Skeletal muscle satellite cell (primary cell): Measurements from ENCODE around the gene SLC2A9.

Experiments
- H3K27me3 ChIP-seq: 2 replicates; pipeline ENCODE4 v1.7.0; 2013; ENCODE audit warnings: low read length; ENCODE audit not compliant: control insufficient read depth, insufficient read depth
- H3K36me3 ChIP-seq: 2 replicates; pipeline ENCODE4 v1.7.0; 2013; ENCODE audit warnings: mild to moderate bottlenecking, control low read depth, low read length; ENCODE audit not compliant: insufficient read depth
- H3K4me1 ChIP-seq: 2 replicates; pipeline ENCODE4 v1.7.0; 2013; ENCODE audit warnings: low read length; ENCODE audit not compliant: control insufficient read depth, insufficient read depth
- H3K4me2 ChIP-seq: 2 replicates; pipeline ENCODE4 v1.7.0; 2013; ENCODE audit warnings: mild to moderate bottlenecking, low read length
- H3K4me3 ChIP-seq: 2 replicates; pipeline ENCODE4 v1.7.0; 2013; ENCODE audit warnings: low read length
- H3K9ac ChIP-seq: 2 replicates; pipeline ENCODE4 v1.7.0; 2013; ENCODE audit warnings: mild to moderate bottlenecking, low read depth, low read length, moderate library complexity
- H3K9me3 ChIP-seq: replicated peaks from 2 replicates; pipeline ENCODE4 v1.7.0; 2013; ENCODE audit warnings: mild to moderate bottlenecking, control low read depth, low read length

The SLC2A9 gene

DNA sequence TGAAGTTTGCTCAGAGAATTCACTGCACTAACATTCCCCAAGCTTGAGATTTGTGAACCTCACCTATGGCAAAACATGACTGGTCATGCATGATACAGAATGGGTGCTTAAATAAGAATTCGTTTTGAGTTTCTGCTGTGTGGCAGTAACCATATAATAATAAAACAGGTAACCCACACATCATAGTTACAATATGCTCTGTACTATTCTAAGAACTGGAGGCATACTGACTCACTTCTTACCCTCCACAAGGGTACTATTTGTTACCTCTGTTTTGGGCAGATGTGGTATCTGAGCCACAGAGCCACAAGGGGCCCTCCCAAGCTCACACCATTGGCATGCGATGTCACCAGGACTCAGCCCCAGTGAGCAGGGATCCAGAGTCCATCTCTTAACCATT, 17.6 kb downstream of the SLC2A9 start:
- Histone ChIP-seq H3K9ac (no peak overlapping the region), H3K4me2 (no peak overlapping the region), H3K4me1 (peaks cover 32% of the 10 kb centered on the region), H3K36me3 (no peaks in the 10 kb centered on the region), H3K9me3 (no peaks in the 10 kb centered on the region), H3K4me3 (no peak overlapping the region), H3K27me3 (no peaks in the 10 kb centered on the region)

DNA sequence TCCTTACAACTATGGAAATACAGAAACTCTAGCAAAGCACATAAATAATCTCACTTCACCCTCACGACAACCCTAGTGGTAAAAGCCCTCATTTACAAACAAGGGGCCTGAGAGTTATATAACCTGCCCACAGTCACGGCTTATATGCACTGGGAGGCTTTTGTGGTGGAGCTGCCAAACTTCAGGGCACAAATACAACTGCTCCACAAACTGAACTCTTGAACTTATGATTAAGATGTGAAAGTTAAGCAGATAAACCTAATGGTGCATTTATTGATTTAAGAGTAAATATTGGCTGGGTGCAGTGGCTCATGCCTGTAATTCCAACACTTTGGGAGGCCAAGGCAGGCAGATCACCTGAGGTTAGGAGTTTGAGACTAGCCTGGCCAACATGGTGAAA, 19.0 kb downstream of the SLC2A9 start:
- no peak overlapping the region for H3K4me3 ChIP-seq
- no peak overlapping the region for H3K9ac ChIP-seq
- no peaks in the 10 kb centered on the region for H3K9me3 ChIP-seq
- H3K4me1 ChIP-seq: peaks cover 23% of the 10 kb centered on the region
- no peaks in the 10 kb centered on the region for H3K27me3 ChIP-seq
- no peaks in the 10 kb centered on the region for H3K36me3 ChIP-seq
- H3K4me2 ChIP-seq: no peak overlapping the region

DNA sequence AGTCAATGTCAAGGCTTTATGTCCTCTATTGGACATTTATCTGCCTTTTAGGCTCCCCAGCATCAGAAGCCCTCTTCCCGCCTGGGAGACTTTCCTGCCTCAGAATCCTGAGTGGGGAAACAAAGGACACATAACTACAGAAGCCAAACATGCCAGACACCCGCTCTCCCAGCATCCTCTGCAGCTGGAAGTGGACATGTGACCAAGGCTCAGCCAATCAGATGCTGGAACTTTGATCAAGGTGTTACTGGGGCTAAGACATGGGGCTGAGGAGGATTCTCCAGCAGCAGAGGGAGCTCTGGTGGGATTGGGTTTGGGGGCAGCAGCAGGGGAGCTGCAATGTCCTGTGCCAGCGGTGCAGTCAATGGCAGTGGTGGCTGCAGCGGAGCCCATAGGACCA, 19.5 kb downstream of the SLC2A9 start:
- H3K4me3 ChIP-seq: no peak overlapping the region
- peaks cover 23% of the 10 kb centered on the region for H3K4me1 ChIP-seq
- no peaks in the 10 kb centered on the region for H3K27me3 ChIP-seq
- H3K4me2 ChIP-seq: no peak overlapping the region
- no peaks in the 10 kb centered on the region for H3K36me3 ChIP-seq
- no peaks in the 10 kb centered on the region for H3K9me3 ChIP-seq
- no peak overlapping the region for H3K9ac ChIP-seq

DNA sequence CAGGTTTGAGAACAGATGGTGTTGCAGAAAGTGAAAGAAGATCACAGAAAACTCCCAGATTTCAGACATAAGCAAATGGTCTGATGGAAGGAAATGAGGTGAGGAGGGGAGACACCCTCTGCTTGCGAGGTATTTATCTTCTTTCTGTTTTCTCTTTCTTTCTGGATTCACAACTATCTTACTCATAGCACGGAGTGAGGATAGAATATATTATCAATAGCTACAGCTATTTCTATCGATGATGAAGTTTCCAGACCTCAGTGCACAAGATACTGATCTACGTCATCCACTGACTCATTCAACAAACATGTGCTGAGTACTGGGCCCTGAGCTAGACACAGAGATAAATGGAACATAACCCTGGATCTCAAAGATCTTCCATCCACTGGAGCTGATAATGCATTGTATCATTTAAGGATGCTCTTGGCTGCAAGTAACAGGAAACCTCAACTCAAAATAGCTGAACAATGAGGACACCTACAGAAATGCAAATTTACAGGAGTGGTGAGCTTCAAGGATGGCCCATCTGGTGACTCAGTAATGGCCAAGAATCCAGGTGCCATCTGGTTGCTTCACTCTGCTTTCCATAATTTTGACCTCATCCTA, 21.2 kb downstream of the SLC2A9 start:
- Histone ChIP-seq H3K4me1 (peaks cover 14% of the 10 kb centered on the region), H3K36me3 (no peaks in the 10 kb centered on the region), H3K9me3 (no peaks in the 10 kb centered on the region), H3K9ac (no peak overlapping the region), H3K27me3 (no peaks in the 10 kb centered on the region), H3K4me3 (no peak overlapping the region), H3K4me2 (no peak overlapping the region)

DNA sequence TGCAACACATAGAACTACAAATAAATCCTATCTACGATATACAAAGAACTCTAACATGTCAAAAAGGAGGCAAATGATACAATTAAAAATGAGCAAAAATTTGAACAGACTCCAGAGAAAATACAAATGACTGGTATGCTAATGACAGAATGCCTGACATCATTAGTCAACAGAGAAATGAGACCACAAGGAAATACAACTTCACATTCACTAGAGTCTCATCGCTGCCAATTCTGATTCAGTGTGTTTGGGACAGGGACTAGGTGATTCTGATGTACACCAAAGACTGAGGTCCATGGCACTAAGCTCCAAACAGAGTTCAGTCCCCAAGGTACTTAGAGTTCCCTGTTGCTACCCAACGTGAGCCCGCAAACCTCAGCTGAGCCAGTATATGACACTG, 23.4 kb downstream of the SLC2A9 start:
- Histone ChIP-seq H3K27me3 (no peaks in the 10 kb centered on the region), H3K36me3 (no peaks in the 10 kb centered on the region), H3K9ac (no peak overlapping the region)

DNA sequence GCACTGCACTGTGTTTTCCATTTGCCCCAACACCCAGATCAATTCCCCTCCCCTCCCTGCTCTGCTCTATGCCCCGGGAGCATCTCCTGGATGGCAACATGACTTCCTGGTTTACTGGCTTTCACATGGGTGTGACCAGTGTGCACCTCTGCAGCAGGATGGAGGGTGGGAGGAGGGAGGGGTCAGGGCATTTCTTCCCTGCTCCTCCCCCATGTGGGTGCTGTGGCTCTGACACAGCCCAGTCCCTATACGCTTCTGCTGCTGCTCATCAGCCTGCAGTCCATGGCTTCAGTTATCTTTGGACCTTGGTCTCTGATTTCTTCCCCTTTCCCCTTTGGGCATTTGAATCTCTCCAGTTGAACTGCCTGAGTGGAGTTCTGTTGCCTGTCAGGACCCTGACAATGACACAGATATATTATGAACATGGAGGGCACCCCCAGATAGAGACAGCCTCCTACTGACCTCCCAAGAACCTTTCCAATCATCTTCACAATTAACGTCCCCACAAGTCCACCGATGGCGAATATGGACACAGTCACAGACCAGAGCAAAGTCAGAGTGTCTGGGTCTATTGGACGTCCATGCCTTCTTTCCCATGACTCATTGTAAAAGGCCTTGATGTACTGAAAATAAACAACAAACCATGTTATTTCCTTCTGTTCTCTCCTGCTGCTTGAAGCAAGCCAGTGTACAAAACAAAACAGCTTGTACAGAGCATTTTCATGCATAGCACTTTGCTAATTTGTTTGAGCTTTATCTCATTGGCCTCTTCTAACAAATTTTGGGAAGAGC, 24.8 kb downstream of the SLC2A9 start:
- Histone ChIP-seq H3K9ac (no peak overlapping the region), H3K4me3 (no peak overlapping the region), H3K4me2 (no peak overlapping the region), H3K4me1 (peaks cover 14% of the 10 kb centered on the region), H3K27me3 (no peaks in the 10 kb centered on the region), H3K36me3 (no peaks in the 10 kb centered on the region), H3K9me3 (no peaks in the 10 kb centered on the region)

More for the DNA sequence above, 23.4 kb downstream of the SLC2A9 start:
- H3K4me2 ChIP-seq: no peak overlapping the region
- H3K9me3 ChIP-seq: no peaks in the 10 kb centered on the region
- no peak overlapping the region for H3K4me3 ChIP-seq
- peaks cover 14% of the 10 kb centered on the region for H3K4me1 ChIP-seq

DNA sequence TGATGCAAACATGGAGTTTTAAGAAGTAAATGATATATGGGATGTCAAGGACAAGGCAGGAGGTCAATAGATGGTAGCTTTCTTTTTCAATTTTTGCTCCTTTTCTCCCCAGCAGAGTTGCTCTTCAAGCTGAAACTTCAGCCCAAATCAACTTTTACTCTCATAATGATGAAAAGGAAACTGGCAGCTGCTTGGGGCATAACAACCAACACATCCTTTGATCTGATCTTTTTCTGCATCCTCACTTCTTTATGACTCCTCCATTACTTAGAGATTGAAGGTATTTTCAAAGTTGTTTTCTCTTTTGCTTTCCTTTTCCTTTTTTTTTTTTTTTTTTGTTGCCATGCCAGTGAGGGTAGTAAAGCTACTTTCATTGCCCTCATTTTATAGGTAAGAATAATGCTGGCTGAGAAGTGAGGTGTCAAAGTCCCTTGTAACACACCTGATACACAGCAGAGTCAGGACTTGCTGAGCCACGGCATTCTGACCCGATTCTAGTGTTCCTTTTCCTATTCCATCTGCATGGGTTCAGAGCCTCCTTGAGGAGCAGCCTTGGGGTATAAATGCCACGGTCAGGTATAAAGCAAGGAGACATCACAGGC, 26.9 kb downstream of the SLC2A9 start:
- Histone ChIP-seq H3K4me2 (no peak overlapping the region), H3K4me3 (no peak overlapping the region), H3K9me3 (no peaks in the 10 kb centered on the region), H3K4me1 (peaks cover 14% of the 10 kb centered on the region), H3K9ac (no peak overlapping the region), H3K27me3 (no peaks in the 10 kb centered on the region), H3K36me3 (no peaks in the 10 kb centered on the region)

DNA sequence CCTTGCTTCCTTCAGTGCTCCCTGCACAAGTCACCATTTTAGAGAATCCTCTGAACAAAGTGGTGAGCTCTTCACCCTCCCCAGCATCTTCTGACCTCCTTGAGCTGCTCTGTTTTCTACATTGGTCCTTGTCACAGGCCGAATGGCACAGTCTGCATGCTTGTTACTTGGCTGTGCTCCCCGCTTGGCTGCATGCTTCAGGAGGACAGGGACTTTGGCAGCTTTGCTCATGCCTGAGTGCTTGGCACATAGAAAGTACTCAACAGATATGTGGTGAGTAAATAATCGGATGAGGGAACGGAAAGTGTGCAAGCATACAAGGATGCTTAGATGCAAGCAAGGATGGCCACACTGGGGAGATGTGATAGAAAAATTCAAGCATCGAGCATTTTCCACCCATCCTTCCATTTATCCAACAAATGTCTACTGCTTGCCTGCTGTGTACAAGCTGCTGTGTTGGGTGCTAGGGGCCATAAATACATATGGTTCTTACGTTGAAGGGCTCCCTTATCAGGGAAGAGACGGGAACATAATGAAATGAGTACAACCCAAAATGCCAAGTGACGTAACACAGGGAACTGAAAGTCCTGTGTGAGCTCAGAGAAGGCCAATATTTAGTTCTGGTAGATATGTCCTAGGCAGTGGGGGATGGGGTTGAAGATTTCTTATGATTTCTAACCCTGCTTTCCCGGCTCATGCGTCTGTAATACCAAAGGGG, 31.2 kb downstream of the SLC2A9 start:
- H3K9ac ChIP-seq: no peak overlapping the region
- no peaks in the 10 kb centered on the region for H3K9me3 ChIP-seq
- H3K4me2 ChIP-seq: no peak overlapping the region
- H3K4me3 ChIP-seq: no peak overlapping the region
- no peaks in the 10 kb centered on the region for H3K27me3 ChIP-seq
- H3K36me3 ChIP-seq: no peaks in the 10 kb centered on the region
- no peaks in the 10 kb centered on the region for H3K4me1 ChIP-seq

DNA sequence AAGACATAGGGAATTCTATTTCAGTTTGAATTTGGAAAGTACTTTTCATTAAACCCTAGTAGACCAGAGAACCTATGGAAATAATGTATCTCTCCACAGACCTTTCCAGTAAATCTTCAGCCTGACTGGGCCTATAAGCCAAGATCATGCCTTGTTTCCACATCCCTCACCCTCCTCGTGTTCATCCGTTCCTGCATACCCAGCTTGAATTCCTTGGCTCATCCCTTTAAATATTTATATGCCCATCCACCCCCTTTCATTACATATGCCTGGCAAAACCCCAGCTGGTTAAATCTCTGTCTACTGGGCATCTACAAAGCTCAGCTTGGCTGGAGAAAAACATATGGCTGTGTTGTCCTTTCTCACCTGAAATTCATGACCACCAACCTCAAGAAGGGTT, 32.4 kb downstream of the SLC2A9 start:
- H3K27me3 ChIP-seq: no peaks in the 10 kb centered on the region

DNA sequence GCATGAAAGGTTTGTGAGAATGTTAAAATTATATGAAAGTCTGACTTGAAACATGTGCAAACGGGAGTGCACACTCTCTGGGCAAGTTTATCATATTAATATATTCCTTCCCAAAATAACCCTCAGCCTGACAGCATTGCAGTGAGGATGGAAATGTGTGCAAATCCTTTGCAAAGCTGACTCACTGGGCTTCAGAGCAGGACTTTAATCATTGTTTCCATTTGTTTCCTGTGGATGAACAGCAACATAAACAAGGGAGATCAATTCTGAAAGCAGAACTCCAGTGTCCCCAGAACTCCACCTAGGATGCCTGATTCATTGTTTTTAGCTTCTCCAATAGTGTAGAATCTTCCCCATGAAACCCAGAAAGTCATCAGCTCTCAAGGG, 32.9 kb downstream of the SLC2A9 start:
- H3K36me3 ChIP-seq: no peaks in the 10 kb centered on the region
- H3K9ac ChIP-seq: no peak overlapping the region
- no peak overlapping the region for H3K4me3 ChIP-seq
- no peaks in the 10 kb centered on the region for H3K4me1 ChIP-seq
- no peaks in the 10 kb centered on the region for H3K27me3 ChIP-seq
- H3K9me3 ChIP-seq: no peaks in the 10 kb centered on the region
- no peak overlapping the region for H3K4me2 ChIP-seq

More for the DNA sequence above, 32.4 kb downstream of the SLC2A9 start:
- H3K9ac ChIP-seq: no peak overlapping the region
- H3K9me3 ChIP-seq: no peaks in the 10 kb centered on the region
- no peak overlapping the region for H3K4me3 ChIP-seq
- H3K4me1 ChIP-seq: no peaks in the 10 kb centered on the region
- H3K4me2 ChIP-seq: no peak overlapping the region
- H3K36me3 ChIP-seq: no peaks in the 10 kb centered on the region

DNA sequence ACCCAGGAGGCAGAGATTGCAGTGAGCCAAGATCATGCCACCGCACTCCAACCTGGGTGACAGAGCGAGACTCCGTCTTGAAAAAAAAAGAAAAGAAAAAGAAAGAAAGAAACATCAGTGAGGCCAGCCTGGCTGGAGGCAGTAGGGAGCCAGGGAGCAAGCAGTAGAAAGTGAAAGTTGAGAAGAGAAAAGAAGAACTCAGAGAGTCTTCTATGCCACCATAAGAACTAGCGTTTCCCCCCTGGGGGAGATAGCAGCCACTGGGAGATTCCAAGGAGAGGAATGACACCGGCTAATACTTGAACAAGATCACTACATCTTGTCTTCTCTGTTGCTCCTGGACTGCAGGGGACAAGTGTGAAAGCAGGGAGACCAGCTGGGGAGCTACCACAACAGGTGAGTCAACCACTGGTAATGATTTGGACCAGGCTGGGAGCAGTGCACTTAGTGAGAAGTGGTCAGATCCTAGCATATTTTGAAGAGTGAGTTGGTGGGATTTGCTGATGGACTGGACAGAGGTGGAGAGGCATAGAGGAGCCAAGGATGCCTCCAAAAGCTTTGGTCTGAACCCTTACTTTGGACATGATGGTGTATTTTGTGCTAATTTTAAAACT, 33.4 kb downstream of the SLC2A9 start:
- Histone ChIP-seq H3K27me3 (no peaks in the 10 kb centered on the region), H3K36me3 (no peaks in the 10 kb centered on the region), H3K4me2 (no peak overlapping the region)

More for the DNA sequence above, 33.4 kb downstream of the SLC2A9 start:
- Histone ChIP-seq H3K9ac (no peak overlapping the region), H3K9me3 (no peaks in the 10 kb centered on the region), H3K4me1 (no peaks in the 10 kb centered on the region), H3K4me3 (no peak overlapping the region)
